Retinal pigment epithelial cell (primary cell): ENCODE data around the gene GPR171.
"Not testable (repeated sequence)": the region's sequence is repeated elsewhere in the genome, so short reads cannot be mapped to it uniquely, and the experiment has no call there.

Experiments
- DNase-seq: peaks from one replicate; pipeline ENCODE4 v3.0.0-alpha.2; 2010; ENCODE audit warnings: low read depth
- H3K4me3 ChIP-seq: 2 replicates; pipeline ENCODE4 v1.5.1; 2011; ENCODE audit warnings: mild to moderate bottlenecking, low read length, control low read depth, moderate library complexity
- TF ChIP-seq, protein P1 (sequence below): conservative IDR thresholded peaks from 2 replicates; pipeline ENCODE4 v1.5.1; 2011; ENCODE audit warnings: low read depth, low read length, control low read depth, inconsistent platforms

Gene GPR171

DNA sequence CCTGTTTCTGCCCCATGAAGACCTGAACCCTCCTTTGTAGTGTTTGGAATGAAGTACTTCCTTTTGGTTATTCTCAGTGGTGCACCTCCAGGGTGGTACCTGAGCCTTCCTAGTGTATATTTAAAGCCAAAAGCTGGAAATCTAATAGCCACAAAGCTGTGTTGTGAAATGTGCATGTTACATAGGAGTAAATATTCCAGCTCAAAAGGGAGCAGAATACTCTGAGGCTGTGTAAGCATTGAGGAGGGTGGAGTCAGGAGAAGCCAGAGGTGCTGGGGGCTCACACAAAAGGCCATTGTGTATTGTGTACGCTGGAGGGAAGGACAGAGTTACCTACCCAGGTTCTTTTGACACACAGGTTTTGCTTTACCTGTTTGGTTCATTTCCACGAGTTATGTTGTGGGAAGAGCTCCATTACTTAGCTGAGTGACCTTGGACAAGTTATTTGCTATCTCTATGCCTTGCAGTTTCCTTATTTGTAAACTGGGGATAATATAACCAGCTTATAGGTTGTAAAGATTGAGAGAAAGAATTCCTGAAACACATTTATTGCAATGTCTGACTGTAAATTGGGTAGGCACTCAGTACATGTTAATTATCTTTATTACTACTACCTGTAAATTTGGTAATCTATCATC, 24.7 kb downstream of the GPR171 start:
- TF ChIP-seq, protein P1, sequence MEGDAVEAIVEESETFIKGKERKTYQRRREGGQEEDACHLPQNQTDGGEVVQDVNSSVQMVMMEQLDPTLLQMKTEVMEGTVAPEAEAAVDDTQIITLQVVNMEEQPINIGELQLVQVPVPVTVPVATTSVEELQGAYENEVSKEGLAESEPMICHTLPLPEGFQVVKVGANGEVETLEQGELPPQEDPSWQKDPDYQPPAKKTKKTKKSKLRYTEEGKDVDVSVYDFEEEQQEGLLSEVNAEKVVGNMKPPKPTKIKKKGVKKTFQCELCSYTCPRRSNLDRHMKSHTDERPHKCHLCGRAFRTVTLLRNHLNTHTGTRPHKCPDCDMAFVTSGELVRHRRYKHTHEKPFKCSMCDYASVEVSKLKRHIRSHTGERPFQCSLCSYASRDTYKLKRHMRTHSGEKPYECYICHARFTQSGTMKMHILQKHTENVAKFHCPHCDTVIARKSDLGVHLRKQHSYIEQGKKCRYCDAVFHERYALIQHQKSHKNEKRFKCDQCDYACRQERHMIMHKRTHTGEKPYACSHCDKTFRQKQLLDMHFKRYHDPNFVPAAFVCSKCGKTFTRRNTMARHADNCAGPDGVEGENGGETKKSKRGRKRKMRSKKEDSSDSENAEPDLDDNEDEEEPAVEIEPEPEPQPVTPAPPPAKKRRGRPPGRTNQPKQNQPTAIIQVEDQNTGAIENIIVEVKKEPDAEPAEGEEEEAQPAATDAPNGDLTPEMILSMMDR, result no peak
- H3K4me3 ChIP-seq, result no peak overlapping the region
- no peak for DNase-seq

DNA sequence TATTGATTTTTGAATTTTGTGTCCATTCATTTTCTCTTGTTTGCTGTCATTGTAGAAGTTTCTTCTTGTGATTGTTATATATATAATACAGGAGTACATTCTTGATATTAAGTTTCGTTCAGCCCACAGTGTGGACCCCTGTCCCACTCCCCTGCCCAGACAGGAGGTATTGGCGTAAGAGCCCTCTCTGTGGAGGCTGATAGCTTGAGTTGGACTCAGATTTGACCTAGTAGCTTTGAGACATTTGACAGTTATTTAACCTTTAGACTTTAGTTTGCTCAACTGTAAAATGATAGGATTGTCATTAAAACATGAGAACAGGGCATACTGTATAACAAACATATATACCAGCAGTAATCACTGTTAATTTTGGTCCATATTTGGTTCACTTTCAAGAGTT, 27.1 kb downstream of the GPR171 start:
- no peak overlapping the region for H3K4me3 ChIP-seq
- TF ChIP-seq, protein P1, result no peak
- DNase-seq, result no peak

DNA sequence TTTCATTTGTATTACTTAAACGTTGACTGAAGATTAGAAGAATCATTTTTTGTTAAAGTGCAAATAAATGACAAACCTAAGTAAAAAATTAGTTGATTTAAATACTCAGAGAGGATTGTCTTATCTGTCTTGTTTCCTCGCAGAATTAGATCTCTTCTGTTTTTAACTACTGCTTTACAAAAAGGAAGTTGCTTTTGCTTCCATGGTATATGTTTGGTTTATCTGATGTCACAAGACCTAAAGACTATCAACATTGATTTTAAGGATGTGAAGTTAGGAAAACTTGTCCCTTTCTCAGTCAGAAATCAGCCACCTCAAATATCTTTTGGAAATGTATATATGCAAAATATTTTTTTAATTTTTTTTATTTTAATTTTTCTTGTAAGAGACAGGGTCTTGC, 28.7 kb downstream of the GPR171 start:
- no peak for DNase-seq

DNA sequence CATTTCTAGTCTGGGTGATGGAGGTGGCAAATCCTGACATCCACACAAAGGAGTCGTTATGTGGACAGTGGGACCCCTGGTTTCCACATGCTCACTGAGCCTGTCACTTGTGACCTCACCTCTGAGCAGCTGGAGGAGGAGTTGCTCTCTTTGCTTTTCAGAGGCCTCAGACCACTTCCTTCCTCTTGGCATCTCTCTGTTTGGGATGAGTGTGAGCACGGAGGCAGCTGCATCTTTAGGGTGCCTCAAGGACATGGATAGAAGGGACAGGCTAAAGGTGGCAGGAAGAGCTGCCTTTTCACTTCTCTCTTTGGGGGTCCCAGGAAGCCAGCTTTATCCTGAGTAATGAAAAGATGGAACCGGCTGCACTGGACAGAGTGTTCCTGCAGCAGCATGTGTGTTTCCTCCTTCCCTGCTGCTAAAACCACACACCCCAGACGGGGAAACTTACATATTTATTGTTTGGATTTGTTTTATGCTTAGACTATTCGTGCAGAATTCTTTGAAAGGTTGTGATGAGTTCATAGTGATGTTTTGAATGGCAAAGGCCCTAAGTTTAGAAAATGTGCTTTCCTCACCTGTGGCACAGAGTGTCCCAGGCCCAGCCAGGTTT, 31.8 kb downstream of the GPR171 start:
- TF ChIP-seq, protein P1, result no peak
- DNase-seq, result no peak
- H3K4me3 ChIP-seq, result no peak overlapping the region

More for the DNA sequence above, 28.7 kb downstream of the GPR171 start:
- TF ChIP-seq, protein P1, result no peak
- no peak overlapping the region for H3K4me3 ChIP-seq

DNA sequence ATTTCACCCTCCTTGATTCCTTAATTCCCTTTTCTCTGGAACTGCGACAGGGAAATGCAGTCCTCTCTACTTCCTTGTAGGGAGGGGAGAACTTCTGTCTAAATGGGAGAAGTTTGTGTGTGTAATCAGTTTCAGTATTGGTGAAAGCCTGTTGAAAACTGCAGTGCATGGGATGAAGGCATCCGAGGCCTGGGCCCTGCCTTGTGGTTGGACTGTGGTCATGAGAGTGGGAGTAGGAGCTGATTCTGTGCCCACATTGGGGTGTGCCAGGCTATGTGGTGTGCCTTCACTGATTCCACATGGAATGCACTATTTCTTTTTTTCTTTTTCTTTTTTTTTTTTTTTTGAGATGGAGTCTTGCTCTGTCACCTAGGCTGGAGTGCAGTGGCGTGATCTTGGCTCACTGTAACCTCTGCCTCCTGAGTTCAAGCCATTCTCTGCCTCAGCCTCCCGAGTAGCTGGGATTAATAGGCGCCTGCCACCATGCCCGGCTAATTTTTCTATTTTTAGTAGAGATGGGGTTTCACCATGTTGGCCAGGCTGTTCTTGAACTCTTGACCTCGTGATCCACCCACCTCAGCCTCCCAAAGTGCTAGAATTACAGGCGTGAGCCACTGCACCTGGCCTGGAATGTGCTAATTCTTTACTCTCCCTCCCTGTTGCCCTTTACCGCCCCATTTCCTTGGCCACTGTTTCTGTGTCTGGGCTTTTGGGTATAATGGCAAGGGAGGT, 32.9 kb downstream of the GPR171 start:
- not testable (repeated sequence) for H3K4me3 ChIP-seq, DNase-seq

DNA sequence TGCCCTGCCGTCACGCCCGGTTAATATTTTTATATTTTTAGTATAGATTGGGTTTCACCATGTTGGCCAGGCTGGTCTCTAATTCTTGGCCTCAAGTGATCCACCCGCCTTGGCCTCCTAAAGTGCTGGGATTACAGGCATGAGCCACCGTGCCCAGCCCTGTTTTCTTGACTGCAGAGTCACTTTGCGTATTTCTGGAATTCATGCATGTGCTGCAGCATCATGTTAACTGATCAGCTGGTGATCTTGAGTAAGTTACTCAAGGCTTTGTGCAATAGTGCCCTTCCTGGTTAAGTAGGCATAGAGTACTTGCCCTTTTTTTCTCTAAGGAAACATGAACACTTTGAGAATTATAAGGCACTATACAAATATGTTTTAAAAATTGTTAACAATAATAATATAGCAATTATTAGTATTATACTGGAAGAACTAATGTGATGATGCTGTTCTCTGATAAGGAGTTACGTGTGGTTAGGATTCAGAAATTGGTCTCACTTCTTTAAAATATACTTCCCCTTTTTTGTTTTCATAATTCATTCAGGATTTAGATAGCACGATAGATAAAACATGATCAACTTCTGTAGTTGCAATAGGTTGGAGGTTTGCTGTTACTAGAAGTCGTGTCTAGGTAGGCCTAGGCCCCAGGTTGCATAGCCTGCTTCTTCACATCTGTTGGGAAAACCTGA, 33.6 kb downstream of the GPR171 start:
- DNase-seq, result no peak
- no peak overlapping the region for H3K4me3 ChIP-seq
- TF ChIP-seq, protein P1, result no peak
